Stimulated activated CD8-positive, alpha-beta memory T cell treated with anti-CD3 and anti-CD28 coated beads, Interleukin-2, amount 100 ng/mL, for 1 hour (primary cell): Measurements from ENCODE around the gene FTO.
"Not testable (repeated sequence)": the region's sequence is repeated elsewhere in the genome, so short reads cannot be mapped to it uniquely, and the experiment has no call there.

ENCODE experiments used
- DNase-seq, 2 donors: peaks; one replicate each; pipeline ENCODE4 v3.0.0-alpha.2; 2020; ENCODE audit warnings: low read depth in 2 of 2

Gene FTO

GRCh38 chr16:53703590-53704444 is at the start of gene FTO, which contains the start of gene RPGRIP1L:
Gene FTO, plus strand, starts transcription at chr16:53704156.
Gene RPGRIP1L, minus strand, starts transcription at chr16:53703859. Its CDS starts 3,136 bp downstream, at chr16:53700723.
- DNase-seq, result peak; percentile 89 to 90

- no peak for DNase-seq
Measured at GRCh38 chr16:53654946-53655345, 49.0 kb upstream of the FTO start.

GRCh38 chr16:53662072-53662471 is 41.9 kb upstream of the FTO start:
- DNase-seq, result no peak

- no peak for DNase-seq
Measured at GRCh38 chr16:53664724-53665345, 39.1 kb upstream of the FTO start.

- DNase-seq, result no peak
Measured at GRCh38 chr16:53666786-53667415, 37.1 kb upstream of the FTO start.

GRCh38 chr16:53668869-53669268 is 35.1 kb upstream of the FTO start:
- DNase-seq, result no peak

- no peak for DNase-seq
Measured at GRCh38 chr16:53672461-53672860, 31.5 kb upstream of the FTO start.

GRCh38 chr16:53673189-53673588 is 30.8 kb upstream of the FTO start:
- no peak for DNase-seq

GRCh38 chr16:53678155-53678554 is 25.8 kb upstream of the FTO start:
- no peak for DNase-seq

- no peak for DNase-seq
Measured at GRCh38 chr16:53678756-53679343, 25.1 kb upstream of the FTO start.

GRCh38 chr16:53680756-53681155 is 23.2 kb upstream of the FTO start:
- DNase-seq, result no peak

- no peak for DNase-seq
Measured at GRCh38 chr16:53681354-53681753, 22.6 kb upstream of the FTO start.

GRCh38 chr16:53685334-53685733 is 18.6 kb upstream of the FTO start:
- DNase-seq, result not testable (repeated sequence)

GRCh38 chr16:53686710-53687109 is 17.2 kb upstream of the FTO start:
- DNase-seq, result no peak

- DNase-seq, result no peak
Measured at GRCh38 chr16:53689636-53690035, 14.3 kb upstream of the FTO start.

GRCh38 chr16:53690771-53691170 is 13.2 kb upstream of the FTO start:
- no peak for DNase-seq

- no peak for DNase-seq
Measured at GRCh38 chr16:53692146-53692545, 11.8 kb upstream of the FTO start.

GRCh38 chr16:53693320-53693719 is 10.6 kb upstream of the FTO start:
- DNase-seq, result no peak

GRCh38 chr16:53695070-53695469 is 8.9 kb upstream of the FTO start:
- DNase-seq, result no peak

- DNase-seq, result not testable (repeated sequence)
Measured at GRCh38 chr16:53698271-53698670, 5.7 kb upstream of the FTO start.

- DNase-seq, result no peak
Measured at GRCh38 chr16:53704445-53704813, 473 bp downstream of the FTO start.

- no peak for DNase-seq
Measured at GRCh38 chr16:53707671-53708070, 3.7 kb downstream of the FTO start.
